Heart left ventricle (tissue), 13 donors: ENCODE results near the gene UBR3.

ENCODE experiments used
- CTCF ChIP-seq, 12 donors: fragments of 200-600 bp; sonication (generic) in 4 of 12; IDR thresholded peaks; one replicate each; pipeline versions ENCODE4 v1.5.0 to v1.8.0; 2018 to 2022; ENCODE audit warnings: antibody characterized with exemption in 12 of 12, mild to moderate bottlenecking in 5 of 12
- POLR2A ChIP-seq, 2 donors: fragments of 450-650 bp; IDR thresholded peaks; one replicate each; pipeline ENCODE4 v1.6.1; 2017; ENCODE audit warnings: antibody characterized with exemption in 2 of 2, mild to moderate bottlenecking in 2 of 2, moderate library complexity in 2 of 2
- donor health status: ischemic (EF 13 %, LVEDD 7.1; RV severe dilation, severe dysfunction).
- donor health status: DM: no; HTN: yes; CAD: no.
- donor health status: DM: no; HTN: no; CAD: no.
- donor health status: ischemic (EF 25% LVEDD 6.9; RV normal size, moderate dysfunction).
- donor health status: ischemic (EF 25% LVEDD 5.7; RV mildly dilated, moderate dysfunction).
- donor health status: ischemic (EF 35%, LVEDD 5.7; RV mildly dilated, moderate dysfunction).
- donor health status: nonischemic (EF 11% LVEDD 7.7; RV severe dilation, severe dysfunction).
- donor health status: DM: yes; HTN: yes; CAD: no.
- donor health status: PGD.
- donor health status: ischemic (EF 29% LVEDD 5.4; RV normal size, mild dysfunction).
- donor health status: nonischemic (EF 23%, LVEDD 6.1; RV moderate dilation, normal function).

- TF ChIP-seq CTCF (IDR thresholded peaks at IDR 0.05), result no peak
- TF ChIP-seq POLR2A (IDR thresholded peaks at IDR 0.05), result no peak
Observed at GRCh38 chr2:169818241-169818640, 9.0 kb upstream of the UBR3 start.
